HG03378 (cell line): ENCODE data around the gene GALNT2.

Experiments
- ATAC-seq: cut with Tn5 transposase; IDR thresholded peaks from one replicate; pipeline ENCODE4 v1.9.1; 2021; ENCODE audit warnings: mild to moderate bottlenecking, moderate library complexity; ENCODE audit not compliant: unreplicated experiment

Gene GALNT2

GRCh38 chr1:230248016-230248888 lies 181.2 kb downstream of the GALNT2 start:
- no peak for ATAC-seq

- no peak for ATAC-seq
Observed at GRCh38 chr1:230248889-230249270, 181.8 kb downstream of the GALNT2 start.

- ATAC-seq: no peak
Observed at GRCh38 chr1:230249695-230250480, 182.8 kb downstream of the GALNT2 start.

- ATAC-seq: no peak
Observed at GRCh38 chr1:230250666-230251065, 183.6 kb downstream of the GALNT2 start.

- peak; percentile 91 for ATAC-seq
Observed at GRCh38 chr1:230251644-230252191, 184.7 kb downstream of the GALNT2 start.

GRCh38 chr1:230253150-230253549 lies 186.1 kb downstream of the GALNT2 start:
- ATAC-seq: no peak

- ATAC-seq: no peak
Observed at GRCh38 chr1:230254265-230254664, 187.2 kb downstream of the GALNT2 start.

- ATAC-seq: no peak
Observed at GRCh38 chr1:230255116-230255515, 188.1 kb downstream of the GALNT2 start.

GRCh38 chr1:230255991-230256390 lies 189.0 kb downstream of the GALNT2 start:
- no peak for ATAC-seq

GRCh38 chr1:230256896-230257295 lies 189.9 kb downstream of the GALNT2 start:
- ATAC-seq: no peak

GRCh38 chr1:230259621-230260020 lies 192.6 kb downstream of the GALNT2 start:
- no peak for ATAC-seq

GRCh38 chr1:230260831-230261230 lies 193.8 kb downstream of the GALNT2 start:
- ATAC-seq: no peak

GRCh38 chr1:230261928-230262650 lies 195.1 kb downstream of the GALNT2 start:
- ATAC-seq: no peak

- ATAC-seq: no peak
Observed at GRCh38 chr1:230262867-230263567, 196.0 kb downstream of the GALNT2 start.

GRCh38 chr1:230263568-230264195 lies 196.6 kb downstream of the GALNT2 start:
- no peak for ATAC-seq

- ATAC-seq: no peak
Observed at GRCh38 chr1:230264342-230264741, 197.3 kb downstream of the GALNT2 start.

GRCh38 chr1:230265200-230266115 lies 198.4 kb downstream of the GALNT2 start:
- no peak for ATAC-seq

GRCh38 chr1:230266456-230266855 lies 199.4 kb downstream of the GALNT2 start:
- no peak for ATAC-seq
